RWPE1 (cell line): ENCODE measurements around the gene CNTNAP2.

Experiments
- CTCF ChIA-PET: fragments of 350-600 bp; sonication (Branson Sonifier 250); formaldehyde crosslinking; extraction: SDS; loops from one replicate; lab custom pipeline; 2021; lab: Yijun Ruan, JAX
- POLR2A ChIA-PET: fragments of 400-600 bp; formaldehyde crosslinking; extraction: SDS; loops from one replicate; lab custom pipeline; 2020; ENCODE audit warnings: antibody characterized with exemption; ENCODE audit not compliant: low non-redundant PET; lab: Yijun Ruan, JAX
- DNase-seq: peaks from one replicate; pipeline ENCODE4 v3.0.0; 2012; ENCODE audit warnings: low spot score
- H3K27ac ChIP-seq: fragments of 450-650 bp; 2 replicates; pipeline ENCODE4 v1.5.1; 2017
- TF ChIP-seq, protein P1 (sequence below): fragments of 450-650 bp; conservative IDR thresholded peaks from 2 replicates; pipeline ENCODE4 v1.5.1; 2017; ENCODE audit warnings: low read depth, mild to moderate bottlenecking

Gene CNTNAP2

DNA sequence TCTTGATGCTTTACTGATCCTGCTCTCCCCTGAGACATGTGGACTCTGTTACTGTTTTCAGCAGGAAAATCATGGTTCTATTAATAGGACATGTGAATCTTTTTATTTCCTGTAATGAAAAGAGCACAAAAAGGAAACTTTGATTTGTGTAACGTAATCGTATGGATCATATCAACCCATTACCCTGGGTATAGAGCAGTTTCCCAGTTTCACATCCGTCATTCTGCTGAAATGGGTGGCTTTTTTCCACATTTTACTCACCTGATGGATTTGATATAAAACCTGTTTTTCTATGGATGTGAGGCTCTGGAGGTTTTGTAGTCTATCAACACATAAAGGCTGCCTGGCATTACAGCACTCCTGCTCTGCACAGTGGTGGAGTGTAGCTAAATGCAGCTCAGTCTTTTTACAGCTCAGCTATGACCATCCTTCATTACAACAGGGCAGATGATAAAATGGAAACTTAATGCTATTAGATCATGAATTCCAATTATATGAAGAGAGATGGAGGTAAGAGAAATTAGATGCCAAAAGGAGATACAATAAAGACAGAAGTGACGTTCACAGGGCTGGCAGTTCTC, 1987.6 kb downstream of the CNTNAP2 start:
- H3K27ac ChIP-seq, result no peak overlapping the region
- POLR2A ChIA-PET, result no interaction called here
- TF ChIP-seq, protein P1, sequence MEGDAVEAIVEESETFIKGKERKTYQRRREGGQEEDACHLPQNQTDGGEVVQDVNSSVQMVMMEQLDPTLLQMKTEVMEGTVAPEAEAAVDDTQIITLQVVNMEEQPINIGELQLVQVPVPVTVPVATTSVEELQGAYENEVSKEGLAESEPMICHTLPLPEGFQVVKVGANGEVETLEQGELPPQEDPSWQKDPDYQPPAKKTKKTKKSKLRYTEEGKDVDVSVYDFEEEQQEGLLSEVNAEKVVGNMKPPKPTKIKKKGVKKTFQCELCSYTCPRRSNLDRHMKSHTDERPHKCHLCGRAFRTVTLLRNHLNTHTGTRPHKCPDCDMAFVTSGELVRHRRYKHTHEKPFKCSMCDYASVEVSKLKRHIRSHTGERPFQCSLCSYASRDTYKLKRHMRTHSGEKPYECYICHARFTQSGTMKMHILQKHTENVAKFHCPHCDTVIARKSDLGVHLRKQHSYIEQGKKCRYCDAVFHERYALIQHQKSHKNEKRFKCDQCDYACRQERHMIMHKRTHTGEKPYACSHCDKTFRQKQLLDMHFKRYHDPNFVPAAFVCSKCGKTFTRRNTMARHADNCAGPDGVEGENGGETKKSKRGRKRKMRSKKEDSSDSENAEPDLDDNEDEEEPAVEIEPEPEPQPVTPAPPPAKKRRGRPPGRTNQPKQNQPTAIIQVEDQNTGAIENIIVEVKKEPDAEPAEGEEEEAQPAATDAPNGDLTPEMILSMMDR, result no peak

DNA sequence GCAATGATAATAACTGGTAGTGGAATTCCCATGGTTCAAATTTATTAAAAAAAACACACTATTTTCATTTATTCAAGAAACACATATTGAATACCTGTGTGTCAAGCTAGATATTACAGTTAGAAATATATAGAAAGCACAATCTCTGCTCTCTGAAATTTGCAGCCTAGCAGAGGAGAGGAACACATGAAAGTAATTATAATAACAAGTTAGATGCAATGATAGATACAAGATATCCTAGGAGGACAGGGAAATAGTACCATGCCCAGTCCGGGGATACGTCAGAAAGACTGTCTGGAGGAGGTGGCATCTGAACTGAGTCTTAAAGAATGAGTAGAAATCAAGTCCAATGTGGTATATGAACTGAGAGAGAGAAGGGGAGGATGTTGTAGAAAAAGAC, 1988.3 kb downstream of the CNTNAP2 start:
- TF ChIP-seq, protein P1, result no peak
- no peak for DNase-seq
- no peak overlapping the region for H3K27ac ChIP-seq
- ChIA-PET POLR2A (no interaction called here), CTCF (no interaction called here)

More for the DNA sequence above, 1987.6 kb downstream of the CNTNAP2 start:
- DNase-seq, result no peak
- CTCF ChIA-PET, result no interaction called here

DNA sequence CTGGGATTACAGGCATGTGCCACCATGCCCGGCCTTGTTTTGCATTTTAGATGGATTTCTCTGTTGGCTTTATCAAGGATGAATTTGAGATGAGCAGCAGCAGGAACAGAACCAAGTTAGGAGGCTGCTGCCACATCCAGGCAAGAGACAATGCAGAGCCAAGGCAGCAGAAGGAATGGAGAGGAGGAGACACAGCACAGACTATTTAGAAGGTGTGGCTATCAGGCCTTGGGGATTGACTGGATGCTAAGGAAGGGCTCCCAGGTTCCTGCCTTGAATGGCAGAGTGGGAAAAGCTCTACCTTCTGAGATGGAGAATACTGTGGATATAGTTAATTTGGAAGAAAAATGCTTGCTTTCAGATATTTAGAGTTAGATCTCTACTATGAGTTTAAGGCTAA, 1989.3 kb downstream of the CNTNAP2 start:
- CTCF ChIA-PET, result no interaction called here
- TF ChIP-seq, protein P1, result no peak
- no peak overlapping the region for H3K27ac ChIP-seq
- POLR2A ChIA-PET, result no interaction called here
- no peak for DNase-seq

DNA sequence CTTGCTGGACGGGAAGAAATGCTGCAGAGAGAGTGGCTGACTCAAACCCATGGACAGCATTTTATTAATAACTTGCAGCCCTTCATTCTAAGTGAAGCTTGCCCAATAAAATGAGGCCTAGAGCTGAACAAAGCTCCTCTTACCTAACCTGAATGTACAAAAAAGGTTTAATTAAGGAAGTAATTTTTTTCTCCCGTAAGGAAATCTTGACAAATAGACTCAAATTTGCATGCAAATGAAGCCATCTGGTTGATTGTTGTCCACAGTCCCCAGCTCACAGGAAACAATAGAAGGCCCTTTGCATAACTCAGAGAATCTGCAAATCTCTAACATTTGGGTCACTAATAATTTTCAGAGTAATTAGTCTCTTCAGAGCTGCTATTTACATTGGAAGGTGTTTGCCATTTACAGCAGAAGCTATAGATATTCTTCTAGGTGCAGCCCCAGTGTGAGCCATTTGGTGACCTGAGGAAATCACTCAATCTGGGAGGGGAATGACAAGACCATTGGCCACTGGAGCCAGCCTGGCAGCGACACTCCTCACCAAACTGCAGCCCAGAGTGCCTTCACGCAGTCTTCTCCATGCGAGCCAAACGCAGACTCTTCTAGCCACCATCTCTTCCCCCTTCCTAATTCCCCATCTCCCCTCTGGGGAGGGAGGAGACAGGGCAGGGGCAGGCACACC, 1991.0 kb downstream of the CNTNAP2 start:
- CTCF ChIA-PET, result no interaction called here

DNA sequence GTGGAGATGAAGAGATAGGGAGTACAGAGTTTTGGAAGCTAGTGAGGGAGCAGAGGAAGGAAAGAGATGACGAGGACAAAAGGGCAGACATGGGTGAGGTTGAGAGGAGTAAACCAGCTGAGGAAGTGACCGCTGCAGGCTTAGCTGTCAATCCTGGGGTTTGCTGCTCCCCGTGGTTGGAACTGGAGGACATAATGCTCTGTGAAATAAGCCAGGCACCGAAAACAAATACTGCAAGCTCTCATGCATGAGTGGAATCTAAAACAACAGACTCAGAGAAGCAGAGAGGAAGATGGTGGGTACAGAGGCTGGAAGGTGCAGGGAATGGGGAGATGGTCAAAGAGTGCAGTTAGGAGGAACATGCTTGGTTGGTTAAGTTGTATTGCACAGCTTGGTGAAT, 1991.8 kb downstream of the CNTNAP2 start:
- ChIA-PET CTCF (interaction anchor here (0.7 kb wide), 1 partner anchor 101 kb away, joined by 3 read pairs; no protein-coding TSS in a partner anchor), POLR2A (no interaction called here)
- H3K27ac ChIP-seq, result no peak overlapping the region
- TF ChIP-seq, protein P1, result no peak
- DNase-seq, result no peak

More for the DNA sequence above, 1991.0 kb downstream of the CNTNAP2 start:
- no peak for DNase-seq
- H3K27ac ChIP-seq, result no peak overlapping the region
- TF ChIP-seq, protein P1, result no peak
- POLR2A ChIA-PET, result no interaction called here

DNA sequence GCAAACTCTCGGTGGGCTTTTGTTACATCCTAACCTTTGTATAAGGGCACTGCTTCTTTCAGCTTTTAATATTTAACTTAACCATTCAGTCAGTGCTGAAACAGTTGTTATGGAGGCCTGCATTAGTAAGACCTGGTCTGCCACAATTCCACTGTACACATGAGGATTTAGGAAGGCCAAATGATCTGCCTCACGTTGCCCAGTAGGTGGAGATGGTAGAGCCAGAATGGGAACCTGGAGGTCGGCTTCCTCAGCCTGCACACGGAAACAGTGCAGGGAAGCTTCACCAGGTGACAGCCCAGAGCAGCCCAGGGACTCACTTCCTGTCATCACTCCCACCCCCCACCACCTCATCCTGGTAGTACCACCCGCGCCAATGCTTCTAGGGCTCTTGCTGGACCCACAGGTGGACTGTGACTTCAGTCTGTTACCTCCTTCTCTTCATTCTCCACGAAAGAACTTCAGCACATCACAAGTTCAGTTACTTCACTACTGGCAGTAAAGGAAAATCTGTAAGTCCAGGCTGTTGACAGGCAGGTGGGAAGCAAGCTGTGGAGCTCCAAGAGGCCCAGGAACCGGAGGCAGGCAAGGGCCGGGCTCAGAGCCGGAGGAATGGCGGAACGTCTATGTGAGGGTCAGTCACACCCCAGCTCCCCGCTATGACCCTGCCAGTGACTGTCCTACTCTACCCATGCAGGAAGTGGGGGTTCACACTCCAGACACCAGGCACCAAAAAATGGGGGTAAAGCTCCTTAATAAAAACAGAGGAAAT, 1993.7 kb downstream of the CNTNAP2 start:
- H3K27ac ChIP-seq, result no peak overlapping the region
- no peak for DNase-seq
- ChIA-PET POLR2A (no interaction called here), CTCF (no interaction called here)
- TF ChIP-seq, protein P1, result no peak
